SIG-M5 (cell line): ENCODE results near the gene SCAI.
"Not testable (repeated sequence)": the region's sequence is repeated elsewhere in the genome, so short reads cannot be mapped to it uniquely, and the experiment has no call there.

ENCODE experiments used
- DNase-seq: peaks from one replicate; lab custom pipeline; 2025; lab: John Stamatoyannopoulos, UW

The SCAI gene

GRCh38 chr9:125150349-125151245 lies 7.3 kb upstream of the SCAI start:
- no peak for DNase-seq

- DNase-seq: no peak
These were observed 4.1 kb upstream of the SCAI start for GRCh38 chr9:125147401-125147951.

- no peak for DNase-seq
These were observed 2.9 kb upstream of the SCAI start for GRCh38 chr9:125146247-125146646.

- DNase-seq: no peak
These were observed 2.1 kb upstream of the SCAI start for GRCh38 chr9:125145425-125145824.

- DNase-seq: no peak
These were observed 560 bp downstream of the SCAI start for GRCh38 chr9:125142560-125143376.

GRCh38 chr9:125141751-125142150 lies 1.6 kb downstream of the SCAI start:
- DNase-seq: no peak

- no peak for DNase-seq
These were observed 2.1 kb downstream of the SCAI start for GRCh38 chr9:125141251-125141650.

GRCh38 chr9:125140576-125140975 lies 2.8 kb downstream of the SCAI start:
- no peak for DNase-seq

- no peak for DNase-seq
These were observed 6.1 kb downstream of the SCAI start for GRCh38 chr9:125137200-125137599.

- DNase-seq: no peak
These were observed 8.4 kb downstream of the SCAI start for GRCh38 chr9:125134976-125135375.

- DNase-seq: no peak
These were observed 9.7 kb downstream of the SCAI start for GRCh38 chr9:125133403-125134329.

- DNase-seq: no peak
These were observed 11.6 kb downstream of the SCAI start for GRCh38 chr9:125131778-125132177.

- peak; percentile 61 for DNase-seq
These were observed 17.1 kb downstream of the SCAI start for GRCh38 chr9:125126019-125126746.

GRCh38 chr9:125125523-125125922 lies 17.8 kb downstream of the SCAI start:
- no peak for DNase-seq

GRCh38 chr9:125121146-125121545 lies 22.2 kb downstream of the SCAI start:
- no peak for DNase-seq

- no peak for DNase-seq
These were observed 23.6 kb downstream of the SCAI start for GRCh38 chr9:125119643-125120286.

- not testable (repeated sequence) for DNase-seq
These were observed 24.6 kb downstream of the SCAI start for GRCh38 chr9:125118696-125119095.

- not testable (repeated sequence) for DNase-seq
These were observed 28.8 kb downstream of the SCAI start for GRCh38 chr9:125114503-125114902.

GRCh38 chr9:125110464-125110863 lies 32.9 kb downstream of the SCAI start:
- no peak for DNase-seq

- DNase-seq: not testable (repeated sequence)
These were observed 34.8 kb downstream of the SCAI start for GRCh38 chr9:125108541-125108940.
